BLaER1 treated with 17β-estradiol and CSF1 and Interleukin-3, amounts not matched to agents 10 nM and 100 nM (cell line): Measurements from ENCODE around the gene LSS.
"Not testable (repeated sequence)": the region's sequence is repeated elsewhere in the genome, so short reads cannot be mapped to it uniquely, and the experiment has no call there.

ENCODE experiments used
- H3K27ac ChIP-seq, 11 experiments: shearing (Covaris generic); formaldehyde crosslinking; 2 replicates each; pipeline ENCODE4 v1.8.1; 2022
- H3K27me3 ChIP-seq, 11 experiments: shearing (Covaris generic); formaldehyde crosslinking; 2 replicates each; pipeline ENCODE4 v1.8.1; 2022
- H3K36me3 ChIP-seq, 11 experiments: shearing (Covaris generic); formaldehyde crosslinking; 2 replicates each; pipeline ENCODE4 v1.8.1; 2022
- H3K4me1 ChIP-seq, 10 experiments: shearing (Covaris generic); formaldehyde crosslinking; 2 replicates each; pipeline ENCODE4 v1.8.1; 2022
- H3K4me2 ChIP-seq, 11 experiments: shearing (Covaris generic); formaldehyde crosslinking; 2 replicates each; pipeline ENCODE4 v1.8.1; 2022
- H3K4me3 ChIP-seq, 10 experiments: shearing (Covaris generic); formaldehyde crosslinking; 2 replicates each; pipeline ENCODE4 v1.8.1; 2022
- H3K9ac ChIP-seq, 11 experiments: shearing (Covaris generic); formaldehyde crosslinking; 2 replicates each; pipeline ENCODE4 v1.8.1; 2022
- H3K9me3 ChIP-seq, 11 experiments: shearing (Covaris generic); formaldehyde crosslinking; replicated peaks in 1 of 11; 2 replicates each; pipeline ENCODE4 v1.8.1; 2022
- H4K20me1 ChIP-seq, 11 experiments: shearing (Covaris generic); formaldehyde crosslinking; 2 replicates each; pipeline ENCODE4 v1.8.1; 2022
- Cebpa-rat ChIP-seq, 11 experiments: shearing (Covaris generic); IDR thresholded peaks; 2 replicates each; pipeline ENCODE4 v1.8.1; 2022

The LSS gene

DNA sequence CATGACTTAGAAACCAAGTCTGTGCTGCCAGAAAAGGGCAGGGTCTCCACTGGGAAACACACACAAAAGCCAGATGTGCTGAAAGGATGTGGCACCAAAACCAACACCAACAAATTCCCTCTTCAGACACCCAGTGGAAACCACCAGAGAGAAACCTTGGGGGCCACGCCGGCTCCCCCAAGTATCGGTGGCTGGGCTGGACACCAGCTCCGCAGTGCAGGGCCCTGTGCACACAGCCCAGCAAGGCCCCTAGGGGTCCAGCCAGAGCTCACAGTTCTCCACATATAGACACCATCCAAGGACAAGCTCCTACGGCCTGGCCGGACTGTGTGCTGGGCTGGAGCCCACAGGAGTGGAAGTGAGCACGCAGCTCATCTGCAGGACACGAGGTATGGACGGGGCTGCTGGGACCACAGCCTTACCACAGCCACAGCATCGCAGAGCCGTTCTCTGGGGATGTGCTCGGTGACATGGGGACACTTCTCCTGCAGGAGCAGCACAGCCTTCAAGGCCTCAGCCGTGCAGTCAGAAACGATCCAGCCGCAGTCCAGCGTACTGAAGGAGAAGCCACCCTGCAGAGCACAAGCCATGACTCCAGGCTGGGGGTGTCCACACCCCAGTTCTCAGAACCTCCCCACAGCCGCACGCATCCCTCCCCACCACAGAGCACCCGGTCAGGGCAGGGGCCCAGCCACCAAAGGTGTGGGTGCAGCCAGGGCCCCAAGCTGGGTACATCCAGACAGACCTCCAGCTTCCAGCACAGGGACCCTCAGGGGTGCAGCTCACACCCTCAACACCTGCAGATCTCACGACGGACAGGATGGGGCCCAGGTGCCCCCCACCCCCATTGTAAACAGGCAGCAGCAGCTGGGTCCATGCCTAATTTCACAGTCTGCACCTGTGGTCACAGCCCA, 21.3 kb downstream of the LSS start:
- Histone ChIP-seq H3K9ac (peak overlapping the region in 4 of 11 experiments; percentile 15 to 44 (median 38); a peak in 6 of 22 replicates), H3K9me3 (no peaks in the 10 kb centered on the region), H3K27me3 (no peaks in the 10 kb centered on the region), H3K4me2 (peak overlapping the region in 9 of 11 experiments; percentile 41 to 91 (median 66); a peak in 18 of 22 replicates), H3K36me3 (peaks cover 19 to 100% (median 37%) of the 10 kb centered on the region in 11 experiments; a peak in 21 of 22 replicates), H3K4me3 (no peak overlapping the region), H4K20me1 (peaks cover 5 to 62% (median 30%) of the 10 kb centered on the region in 11 experiments; a peak in 15 of 22 replicates), H3K4me1 (peaks cover 0 to 55% (median 35%) of the 10 kb centered on the region in 10 experiments; a peak in 16 of 20 replicates), H3K27ac (peak overlapping the region in 4 of 11 experiments; percentile 20 to 55 (median 29); a peak in 5 of 22 replicates)
- TF ChIP-seq Cebpa-rat (IDR thresholded peaks at IDR 0.05) = no peak

DNA sequence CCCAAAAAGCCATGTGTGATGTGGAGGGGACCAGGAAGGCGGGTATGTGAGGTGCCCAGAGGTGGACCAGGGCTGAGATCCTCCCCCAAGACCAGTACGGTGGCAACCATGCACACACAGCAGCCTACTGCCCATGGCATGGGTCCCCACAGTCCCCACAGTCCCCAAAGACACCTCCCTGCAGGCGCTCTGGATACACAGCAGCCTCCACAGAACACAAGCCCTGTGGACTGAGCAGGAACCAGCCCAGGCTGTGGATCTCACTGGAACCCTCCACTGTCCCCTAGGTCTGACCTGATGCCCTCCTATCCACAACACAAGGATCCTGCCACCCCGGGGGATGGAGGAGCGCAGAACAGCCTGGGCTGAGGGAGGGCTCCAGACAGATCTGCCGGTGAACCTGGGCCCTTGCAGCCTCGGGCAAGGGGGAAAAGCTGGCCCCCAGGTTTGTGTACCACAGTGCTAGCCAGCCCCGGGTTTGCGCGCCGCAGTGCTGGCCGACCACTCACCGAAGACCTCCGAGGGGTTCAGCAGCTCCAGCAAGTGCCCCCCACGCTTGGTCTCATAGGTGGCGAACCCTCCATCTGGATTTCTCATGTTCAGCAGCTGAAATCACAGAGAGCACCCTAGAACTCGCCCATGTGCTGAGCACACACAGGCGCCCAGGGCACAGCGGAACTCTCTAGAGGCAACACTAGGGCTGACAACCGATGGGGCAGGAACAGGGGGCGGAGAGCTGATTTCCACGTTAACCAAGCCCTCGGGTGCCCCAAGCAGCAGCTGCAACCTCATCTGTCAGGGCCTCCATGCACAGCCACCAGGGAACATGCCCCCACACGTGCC, 22.2 kb downstream of the LSS start:
- H3K4me2 ChIP-seq = peak overlapping the region in 8 of 11 experiments; percentile 51 to 91 (median 70); a peak in 16 of 22 replicates
- H3K9me3 ChIP-seq = no peaks in the 10 kb centered on the region
- peak overlapping the region in 3 of 11 experiments; percentile 33 to 44 (median 44); a peak in 5 of 22 replicates for H3K9ac ChIP-seq
- peaks cover 18 to 95% (median 37%) of the 10 kb centered on the region in 11 experiments; a peak in 21 of 22 replicates for H3K36me3 ChIP-seq
- TF ChIP-seq Cebpa-rat (IDR thresholded peaks at IDR 0.05) = no peak
- peaks cover 0 to 54% (median 35%) of the 10 kb centered on the region in 10 experiments; a peak in 16 of 20 replicates for H3K4me1 ChIP-seq
- no peak overlapping the region for H3K4me3 ChIP-seq
- H4K20me1 ChIP-seq = peaks cover 5 to 53% (median 26%) of the 10 kb centered on the region in 11 experiments; a peak in 15 of 22 replicates
- no peaks in the 10 kb centered on the region for H3K27me3 ChIP-seq
- H3K27ac ChIP-seq = peak overlapping the region in 4 of 11 experiments; percentile 0 to 55 (median 29); a peak in 5 of 22 replicates

DNA sequence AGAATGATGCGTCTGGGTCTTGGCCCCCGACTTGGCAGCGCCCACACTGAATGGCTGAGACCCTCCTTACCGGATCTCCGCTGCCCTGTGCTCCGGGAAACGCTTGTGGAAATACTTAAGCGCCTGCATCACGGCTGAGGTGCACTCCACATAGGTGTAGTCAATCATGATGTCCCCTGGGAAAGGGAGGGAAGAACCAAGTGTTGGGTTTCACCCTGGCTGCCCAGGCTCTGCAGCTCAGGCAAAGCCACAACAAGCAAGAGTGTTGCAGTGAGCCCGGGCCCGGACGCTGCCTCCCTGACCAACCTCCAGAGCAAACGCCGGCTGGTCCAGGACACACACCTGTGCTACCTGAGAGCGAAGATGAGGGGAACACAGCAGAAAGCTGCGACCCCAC, 22.8 kb downstream of the LSS start:
- Histone ChIP-seq H3K36me3 (peaks cover 18 to 92% (median 39%) of the 10 kb centered on the region in 11 experiments; a peak in 21 of 22 replicates), H3K27ac (peak overlapping the region in 1 of 11 experiments; percentile 55; a peak in 2 of 22 replicates), H3K4me2 (peak overlapping the region in 5 of 11 experiments; percentile 61 to 91 (median 78); a peak in 9 of 22 replicates), H3K9ac (no peak overlapping the region; a peak in 1 of 22 replicates), H3K4me1 (peaks cover 0 to 49% (median 35%) of the 10 kb centered on the region in 10 experiments; a peak in 16 of 20 replicates), H3K4me3 (no peak overlapping the region), H4K20me1 (peaks cover 5 to 48% (median 24%) of the 10 kb centered on the region in 11 experiments; a peak in 15 of 22 replicates), H3K9me3 (no peaks in the 10 kb centered on the region), H3K27me3 (no peaks in the 10 kb centered on the region)
- TF ChIP-seq Cebpa-rat (IDR thresholded peaks at IDR 0.05) = no peak

DNA sequence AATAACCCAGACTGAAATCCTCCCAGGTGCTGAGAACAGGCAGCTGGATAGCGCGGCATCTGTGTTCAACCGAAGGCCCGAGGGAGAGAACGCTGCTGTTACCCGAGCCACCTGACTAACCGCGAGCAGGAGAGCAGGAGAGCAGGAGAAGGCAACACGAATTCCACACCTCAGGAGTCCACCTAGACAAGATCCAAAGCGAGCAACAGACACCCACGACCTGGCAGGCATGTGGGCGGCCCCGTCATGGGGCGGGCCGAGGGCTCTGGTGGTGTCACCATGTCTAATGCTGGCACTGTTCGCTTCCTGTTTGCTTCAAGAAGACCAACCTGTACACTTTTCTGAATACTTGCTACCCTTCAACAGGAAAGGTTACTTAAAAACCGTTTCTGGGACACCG, 23.4 kb downstream of the LSS start:
- Histone ChIP-seq H4K20me1 (peaks cover 5 to 42% (median 18%) of the 10 kb centered on the region in 11 experiments; a peak in 15 of 22 replicates), H3K27me3 (no peaks in the 10 kb centered on the region), H3K4me3 (no peak overlapping the region), H3K36me3 (peaks cover 18 to 92% (median 41%) of the 10 kb centered on the region in 11 experiments), H3K4me2 (0 out of 22 replicates have a peak overlapping the region, but pooled peaks of 1 of the 11 experiments have one; percentile 78), H3K4me1 (peaks cover 0 to 45% (median 34%) of the 10 kb centered on the region in 10 experiments; a peak in 16 of 20 replicates), H3K9ac (no peak overlapping the region), H3K9me3 (no peaks in the 10 kb centered on the region), H3K27ac (no peak overlapping the region)
- TF ChIP-seq Cebpa-rat (IDR thresholded peaks at IDR 0.05) = no peak

DNA sequence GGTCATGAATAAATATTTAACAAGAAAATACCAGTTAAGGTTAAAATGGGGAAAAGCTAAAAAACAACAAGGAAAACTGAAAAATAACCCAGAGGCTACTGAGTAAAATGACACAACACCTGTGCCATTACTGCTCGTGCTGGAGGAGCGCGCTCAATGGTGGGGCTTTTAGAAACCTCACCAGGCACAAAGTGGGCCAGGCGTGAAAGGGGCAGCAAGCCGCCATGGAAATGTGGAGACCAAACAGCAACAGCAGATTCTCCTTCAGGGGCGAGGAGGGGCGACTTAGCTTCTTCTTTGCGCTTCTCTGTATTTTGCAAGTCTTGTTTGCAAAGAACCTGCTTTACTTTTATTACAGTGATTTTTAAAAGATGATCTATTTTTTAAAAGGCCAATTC, 25.4 kb downstream of the LSS start:
- peaks cover 0 to 34% (median 26%) of the 10 kb centered on the region in 10 experiments; a peak in 16 of 20 replicates for H3K4me1 ChIP-seq
- TF ChIP-seq Cebpa-rat (IDR thresholded peaks at IDR 0.05) = no peak
- no peak overlapping the region for H3K4me3 ChIP-seq
- H3K27ac ChIP-seq = no peak overlapping the region
- H4K20me1 ChIP-seq = peaks cover 5 to 36% (median 15%) of the 10 kb centered on the region in 11 experiments; a peak in 15 of 22 replicates
- no peak overlapping the region for H3K9ac ChIP-seq
- no peaks in the 10 kb centered on the region for H3K27me3 ChIP-seq
- H3K9me3 ChIP-seq = peaks cover 0 to 7% (median 3%) of the 10 kb centered on the region in 11 experiments; a peak in 5 of 22 replicates
- peaks cover 30 to 92% (median 53%) of the 10 kb centered on the region in 11 experiments for H3K36me3 ChIP-seq
- H3K4me2 ChIP-seq = no peak overlapping the region

DNA sequence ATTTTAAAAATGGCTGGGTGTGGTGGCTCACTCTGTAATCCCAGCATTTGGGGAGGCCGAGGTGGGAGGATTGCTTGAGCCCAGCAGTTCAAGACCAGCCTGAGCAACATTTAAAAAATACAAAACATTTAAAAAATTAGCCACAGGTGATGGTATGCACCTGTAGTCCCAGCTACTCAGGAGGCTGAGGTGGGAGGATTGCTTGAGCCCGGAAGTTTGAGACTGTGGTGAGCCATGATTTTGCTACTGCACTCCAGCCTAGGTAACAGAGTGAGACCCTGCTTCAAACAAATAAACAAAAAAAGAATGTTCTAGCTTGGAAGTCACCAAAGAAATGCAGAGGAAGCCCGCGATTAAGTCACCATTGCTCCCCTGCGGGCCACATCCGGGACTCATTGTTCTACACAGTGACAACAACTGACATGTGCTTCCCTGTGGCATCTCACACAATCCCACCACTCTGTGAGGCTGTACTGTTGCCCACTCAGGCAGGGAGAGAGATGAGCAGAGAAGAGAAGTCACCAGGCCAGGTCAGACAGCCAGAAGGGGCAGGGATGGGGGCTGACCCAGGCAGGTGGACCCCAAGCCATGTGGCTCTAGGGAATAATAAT, 25.9 kb downstream of the LSS start:
- H3K4me1 ChIP-seq = peaks cover 0 to 29% (median 21%) of the 10 kb centered on the region in 10 experiments; a peak in 15 of 20 replicates
- H3K4me2 ChIP-seq = no peak overlapping the region
- no peak overlapping the region for H3K27ac ChIP-seq
- TF ChIP-seq Cebpa-rat (IDR thresholded peaks at IDR 0.05) = no peak
- H3K9ac ChIP-seq = no peak overlapping the region
- H4K20me1 ChIP-seq = peaks cover 4 to 31% (median 10%) of the 10 kb centered on the region in 11 experiments; a peak in 14 of 22 replicates
- no peak overlapping the region for H3K4me3 ChIP-seq
- H3K27me3 ChIP-seq = no peaks in the 10 kb centered on the region
- peaks cover 30 to 92% (median 57%) of the 10 kb centered on the region in 11 experiments for H3K36me3 ChIP-seq
- H3K9me3 ChIP-seq = peaks cover 0 to 7% (median 3%) of the 10 kb centered on the region in 11 experiments; a peak in 5 of 22 replicates

DNA sequence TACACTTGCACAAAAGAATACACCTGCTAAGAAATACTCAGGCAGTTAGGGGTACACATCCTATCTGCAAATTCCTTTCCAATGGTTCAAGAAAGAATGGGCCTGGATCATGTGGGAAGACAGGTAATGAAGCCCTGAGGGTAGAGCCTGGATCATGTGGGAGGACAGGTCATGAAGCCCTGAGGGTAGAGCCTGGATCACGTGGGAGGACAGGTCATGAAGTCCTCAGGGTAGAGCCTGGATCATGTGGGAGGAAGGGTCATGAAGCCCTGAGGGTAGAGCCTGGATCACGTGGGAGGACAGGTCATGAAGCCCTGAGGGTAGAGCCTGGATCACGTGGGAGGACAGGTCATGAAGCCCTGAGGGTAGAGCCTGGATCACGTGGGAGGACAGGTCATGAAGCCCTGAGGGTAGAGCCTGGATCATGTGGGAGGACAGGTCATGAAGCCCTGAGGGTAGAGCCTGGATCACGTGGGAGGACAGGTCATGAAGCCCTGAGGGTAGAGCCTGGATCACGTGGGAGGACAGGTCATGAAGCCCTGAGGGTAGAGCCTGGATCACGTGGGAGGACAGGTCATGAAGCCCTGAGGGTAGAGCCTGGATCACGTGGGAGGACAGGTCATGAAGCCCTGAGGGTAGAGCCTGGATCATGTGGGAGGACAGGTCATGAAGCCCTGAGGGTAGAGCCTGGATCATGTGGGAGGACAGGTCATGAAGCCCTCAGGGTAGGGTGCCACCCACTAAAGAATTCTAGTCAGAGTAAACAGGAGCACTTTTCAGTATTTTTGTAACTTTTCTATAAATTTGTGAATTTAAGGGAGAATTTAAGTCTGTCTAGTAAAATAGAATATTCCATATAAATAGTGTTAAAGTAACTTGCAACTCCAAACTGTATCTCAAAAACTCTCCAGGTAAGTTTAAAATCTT, 27.4 kb downstream of the LSS start:
- not testable (repeated sequence) for H3K27ac ChIP-seq, H3K4me3 ChIP-seq, H3K9me3 ChIP-seq, H3K27me3 ChIP-seq, H3K4me2 ChIP-seq, H3K9ac ChIP-seq
- Histone ChIP-seq H3K36me3 (peaks cover 36 to 92% (median 67%) of the 10 kb centered on the region in 11 experiments), H4K20me1 (peaks cover 0 to 24% (median 0%) of the 10 kb centered on the region in 11 experiments; a peak in 5 of 22 replicates), H3K4me1 (peaks cover 0 to 13% (median 5%) of the 10 kb centered on the region in 10 experiments; a peak in 10 of 20 replicates)
